Psoas muscle (tissue), 8 donors: Measurements from ENCODE around the gene PPP1R18. TPM values are rescaled to one million over a fixed set of nuclear protein-coding genes. Genes with fewer than 3 reads are reported as not detected.

Experiments
- ATAC-seq, 4 donors: fragments of 200-7000 bp; cut with Tn5 transposase; one replicate each; pipeline ENCODE4 v1.9.1; 2020; ENCODE audit warnings: moderate library complexity in 3 of 4, mild to moderate bottlenecking in 2 of 4
- DNase-seq, 2 donors: peaks; one replicate each; pipeline ENCODE4 v3.0.0-alpha.2; 2020
- H3K27ac ChIP-seq: fragments of 200-600 bp; one replicate; pipeline ENCODE4 v1.8.0; 2022
- H3K27me3 ChIP-seq, 3 donors: fragments of 200-600 bp in 1 of 3; one replicate each; pipeline versions ENCODE4 v1.6.1 to v1.8.0; 2013 to 2022; ENCODE audit warnings: low read length in 2 of 3, mild to moderate bottlenecking in 2 of 3, moderate library complexity in 1 of 3; ENCODE audit not compliant: insufficient read depth in 3 of 3
- H3K36me3 ChIP-seq, 2 donors: fragments of 200-600 bp in 1 of 2; one replicate each; pipeline versions ENCODE4 v1.6.1 to v1.8.0; 2013 to 2022; ENCODE audit warnings: low read depth in 1 of 2, mild to moderate bottlenecking in 1 of 2, moderate library complexity in 1 of 2; ENCODE audit not compliant: insufficient read depth in 1 of 2
- H3K4me1 ChIP-seq: fragments of 200-600 bp; one replicate; pipeline ENCODE4 v1.8.0; 2022
- H3K4me3 ChIP-seq: fragments of 200-600 bp; one replicate; pipeline ENCODE4 v1.8.0; 2022; ENCODE audit warnings: mild to moderate bottlenecking
- H3K9me3 ChIP-seq: fragments of 200-600 bp; one replicate; pipeline ENCODE4 v1.8.0; 2022
- CTCF ChIP-seq: fragments of 200-600 bp; IDR thresholded peaks from one replicate; pipeline ENCODE4 v1.8.0; 2022; ENCODE audit warnings: antibody characterized with exemption
- WGBS, 3 donors: extraction: QIAGEN DNeasy Blood & Tissue Kit; methylation state at CpG; one replicate each; pipeline versions ENCODE4 v1.1.6 to v1.1.7; 2013; 5-methylcytosine and 5-hydroxymethylcytosine counted together
- intact Hi-C, 2 donors: fragments of 100-400 bp; cut with DNase I; formaldehyde crosslinking; loops; one replicate each; pipeline versions ENCODE4 v1.11.0 to v1.14.2; 2022
- polyA plus RNA-seq, 3 donors: library from polyadenylated mRNA; stranded (reverse); fragments of 200-250 nt; gene quantifications; one replicate each; pipeline ENCODE4 v1.2.3, GENCODE V29; 2013
- total RNA-seq, 4 donors: library from RNA; stranded (reverse); fragmentation: NEBNext Ultra II Directional in 2 of 4; extraction: Animal tissue kit (Norgen Biotek cat#: 25700) in 2 of 4; gene quantifications; one replicate each; pipeline versions ENCODE4 v1.2.1 to v1.2.4, GENCODE V29; 2021 to 2023
- donor health status: healthy with polysubstance abuse.
- donor health status: DM: no; HTN: no; CAD: no; lungs with moderate emphysema.
- donor health status: Bipolar disorder and iron deficiency.
- donor health status: healthy.
- donor health status: DM: yes; HTN: yes; CAD: no.
- donor health status: DM: no; HTN: no; CAD: no.
- donor health status: DM: no; HTN: no; CAD: no.
- donor health status: DM: yes; HTN: yes; CAD: no.

PPP1R18 gene
- total and polyA plus RNA-seq, 7 donors = 6.7 to 39.7 (median 15.6) TPM

GRCh38 chr6:30703011-30703410, 16.6 kb upstream of the PPP1R18 start:
- no peak for TF ChIP-seq CTCF
- intact Hi-C loops = no loop called here
- H3K9me3 ChIP-seq = no peaks in the 10 kb centered on the region
- no peaks in the 10 kb centered on the region for H3K27me3 ChIP-seq
- no peaks in the 10 kb centered on the region for H3K4me1 ChIP-seq
- WGBS, 3 donors = 95 to 98% (median 96%) methylated on average over 10 of the region's 10 CpGs
- H3K4me3 ChIP-seq = no peak overlapping the region
- ATAC-seq (no peak), DNase-seq (no peak)
- peaks cover 0 to 68% of the 10 kb centered on the region in 2 donors for H3K36me3 ChIP-seq
- no peak overlapping the region for H3K27ac ChIP-seq

- intact Hi-C loops = no loop called here
- no peaks in the 10 kb centered on the region for H3K27me3 ChIP-seq
- 68 to 77% (median 70%) methylated on average over 4 of the region's 4 CpGs for WGBS, 3 donors
- peaks cover 0 to 54% of the 10 kb centered on the region in 2 donors for H3K36me3 ChIP-seq
- no peak overlapping the region for H3K27ac ChIP-seq
- no peaks in the 10 kb centered on the region for H3K9me3 ChIP-seq
- DNase-seq (no peak), ATAC-seq (peak in 1 of 4 donors; percentile 18)
- no peak for TF ChIP-seq CTCF
- H3K4me3 ChIP-seq = no peak overlapping the region
- H3K4me1 ChIP-seq = no peaks in the 10 kb centered on the region
Measured at GRCh38 chr6:30700340-30700739, 13.9 kb upstream of the PPP1R18 start.

- peaks cover 0 to 26% of the 10 kb centered on the region in 2 donors for H3K36me3 ChIP-seq
- ATAC-seq (no peak), DNase-seq (no peak)
- no peaks in the 10 kb centered on the region for H3K27me3 ChIP-seq
- no peak for TF ChIP-seq CTCF
- H3K27ac ChIP-seq = no peak overlapping the region
- 94 to 98% (median 95%) methylated on average over 5 of the region's 5 CpGs for WGBS, 3 donors
- H3K4me1 ChIP-seq = no peaks in the 10 kb centered on the region
- H3K4me3 ChIP-seq = no peak overlapping the region
- intact Hi-C loops = no loop called here
- no peaks in the 10 kb centered on the region for H3K9me3 ChIP-seq
Measured at GRCh38 chr6:30696432-30696831, 10.0 kb upstream of the PPP1R18 start.

- Histone ChIP-seq H3K27ac (peak overlapping the region; percentile 91), H3K27me3 (no peaks in the 10 kb centered on the region), H3K36me3 (no peaks in the 10 kb centered on the region), H3K4me1 (peaks cover 27% of the 10 kb centered on the region), H3K9me3 (no peaks in the 10 kb centered on the region), H3K4me3 (peak overlapping the region; percentile 69)
- no peak for DNase-seq
- intact Hi-C loops = no loop called here
- no peak for TF ChIP-seq CTCF
- no peak for ATAC-seq
- 18 to 25% (median 21%) methylated on average over 8 of the region's 8 CpGs for WGBS, 3 donors
Measured at GRCh38 chr6:30691208-30691847, 4.9 kb upstream of the PPP1R18 start.
